ENCODE measurements around the gene MRPL18.

The MRPL18 gene

GRCh38 chr6:159826004-159826403 is 35.7 kb downstream of the MRPL18 start:
- DNase-seq (ENCODE audit: low read depth): no peak
- no peak overlapping the region for H3K4me3 ChIP-seq (ENCODE audit: control insufficient read depth, low read depth, low read length)
- TF ChIP-seq, protein P1, sequence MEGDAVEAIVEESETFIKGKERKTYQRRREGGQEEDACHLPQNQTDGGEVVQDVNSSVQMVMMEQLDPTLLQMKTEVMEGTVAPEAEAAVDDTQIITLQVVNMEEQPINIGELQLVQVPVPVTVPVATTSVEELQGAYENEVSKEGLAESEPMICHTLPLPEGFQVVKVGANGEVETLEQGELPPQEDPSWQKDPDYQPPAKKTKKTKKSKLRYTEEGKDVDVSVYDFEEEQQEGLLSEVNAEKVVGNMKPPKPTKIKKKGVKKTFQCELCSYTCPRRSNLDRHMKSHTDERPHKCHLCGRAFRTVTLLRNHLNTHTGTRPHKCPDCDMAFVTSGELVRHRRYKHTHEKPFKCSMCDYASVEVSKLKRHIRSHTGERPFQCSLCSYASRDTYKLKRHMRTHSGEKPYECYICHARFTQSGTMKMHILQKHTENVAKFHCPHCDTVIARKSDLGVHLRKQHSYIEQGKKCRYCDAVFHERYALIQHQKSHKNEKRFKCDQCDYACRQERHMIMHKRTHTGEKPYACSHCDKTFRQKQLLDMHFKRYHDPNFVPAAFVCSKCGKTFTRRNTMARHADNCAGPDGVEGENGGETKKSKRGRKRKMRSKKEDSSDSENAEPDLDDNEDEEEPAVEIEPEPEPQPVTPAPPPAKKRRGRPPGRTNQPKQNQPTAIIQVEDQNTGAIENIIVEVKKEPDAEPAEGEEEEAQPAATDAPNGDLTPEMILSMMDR (conservative IDR thresholded peaks at IDR 0.05; ENCODE audit: control insufficient read depth, insufficient read depth, low read depth, low read length): no peak

DNA sequence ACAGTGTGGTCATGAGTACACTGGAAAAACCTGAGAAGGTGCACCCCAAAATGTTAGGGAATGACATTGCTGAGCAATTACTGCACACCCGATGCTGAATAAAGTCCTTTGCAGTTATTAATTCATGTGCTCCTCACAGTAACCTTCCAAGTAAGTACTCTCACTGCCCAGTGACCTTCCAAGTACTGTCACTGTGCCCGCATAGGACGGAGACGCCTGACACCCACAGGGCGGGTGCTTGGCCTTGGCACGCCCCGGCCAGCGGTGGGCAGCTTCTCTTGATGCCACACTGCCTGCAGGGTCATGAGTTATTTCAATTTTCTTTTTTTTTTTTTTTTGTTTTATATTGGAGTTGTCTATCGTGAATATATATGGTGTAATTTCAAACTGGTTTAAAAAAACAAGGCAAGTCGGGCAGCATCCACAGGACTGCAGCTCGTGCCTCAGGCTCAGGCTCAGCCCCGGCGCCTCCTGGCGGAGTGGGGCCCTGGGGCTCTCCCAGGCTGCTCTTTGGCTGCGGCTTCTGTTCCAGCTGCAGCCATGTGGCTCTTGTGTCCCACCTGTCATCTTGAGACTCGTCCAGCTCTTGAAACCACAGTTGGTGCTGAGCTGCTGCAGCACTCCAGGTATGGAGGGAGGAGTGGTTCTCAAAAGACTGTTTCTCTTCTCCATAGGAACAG is 36.8 kb downstream of the MRPL18 start:
- TF ChIP-seq, protein P1 (conservative IDR thresholded peaks at IDR 0.05; ENCODE audit: control insufficient read depth, insufficient read depth, low read depth, low read length): no peak
- no peak for DNase-seq (ENCODE audit: low read depth)
- H3K4me3 ChIP-seq (ENCODE audit: control insufficient read depth, low read depth, low read length): no peak overlapping the region

GRCh38 chr6:159828074-159828473 is 37.8 kb downstream of the MRPL18 start:
- DNase-seq (ENCODE audit: low read depth): peak; percentile 22
- no peak overlapping the region for H3K4me3 ChIP-seq (ENCODE audit: control insufficient read depth, low read depth, low read length)
- TF ChIP-seq, protein P1 (conservative IDR thresholded peaks at IDR 0.05; ENCODE audit: control insufficient read depth, insufficient read depth, low read depth, low read length): no peak

DNA sequence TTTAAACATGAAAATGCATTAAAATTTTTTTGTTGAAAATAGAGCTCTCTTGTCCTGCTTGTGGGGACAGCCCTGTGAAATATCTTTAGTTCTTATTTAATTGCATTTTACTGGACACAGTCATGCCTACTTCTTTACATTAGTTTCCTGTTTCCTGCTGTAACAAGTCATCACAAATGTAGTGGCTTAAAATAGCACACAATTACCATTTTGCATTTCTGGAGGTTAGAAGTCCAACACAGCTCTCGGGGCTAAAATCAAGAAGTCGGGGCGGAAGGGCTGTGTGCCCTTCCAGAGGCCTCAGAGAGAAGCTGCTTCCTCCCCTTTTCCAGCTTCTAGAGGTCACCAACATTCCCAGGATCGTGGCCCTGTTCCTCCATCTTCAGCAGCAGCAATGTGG is 39.3 kb downstream of the MRPL18 start:
- no peak overlapping the region for H3K4me3 ChIP-seq (ENCODE audit: control insufficient read depth, low read depth, low read length)
- DNase-seq (ENCODE audit: low read depth): no peak
- TF ChIP-seq, protein P1 (conservative IDR thresholded peaks at IDR 0.05; ENCODE audit: control insufficient read depth, insufficient read depth, low read depth, low read length): no peak

DNA sequence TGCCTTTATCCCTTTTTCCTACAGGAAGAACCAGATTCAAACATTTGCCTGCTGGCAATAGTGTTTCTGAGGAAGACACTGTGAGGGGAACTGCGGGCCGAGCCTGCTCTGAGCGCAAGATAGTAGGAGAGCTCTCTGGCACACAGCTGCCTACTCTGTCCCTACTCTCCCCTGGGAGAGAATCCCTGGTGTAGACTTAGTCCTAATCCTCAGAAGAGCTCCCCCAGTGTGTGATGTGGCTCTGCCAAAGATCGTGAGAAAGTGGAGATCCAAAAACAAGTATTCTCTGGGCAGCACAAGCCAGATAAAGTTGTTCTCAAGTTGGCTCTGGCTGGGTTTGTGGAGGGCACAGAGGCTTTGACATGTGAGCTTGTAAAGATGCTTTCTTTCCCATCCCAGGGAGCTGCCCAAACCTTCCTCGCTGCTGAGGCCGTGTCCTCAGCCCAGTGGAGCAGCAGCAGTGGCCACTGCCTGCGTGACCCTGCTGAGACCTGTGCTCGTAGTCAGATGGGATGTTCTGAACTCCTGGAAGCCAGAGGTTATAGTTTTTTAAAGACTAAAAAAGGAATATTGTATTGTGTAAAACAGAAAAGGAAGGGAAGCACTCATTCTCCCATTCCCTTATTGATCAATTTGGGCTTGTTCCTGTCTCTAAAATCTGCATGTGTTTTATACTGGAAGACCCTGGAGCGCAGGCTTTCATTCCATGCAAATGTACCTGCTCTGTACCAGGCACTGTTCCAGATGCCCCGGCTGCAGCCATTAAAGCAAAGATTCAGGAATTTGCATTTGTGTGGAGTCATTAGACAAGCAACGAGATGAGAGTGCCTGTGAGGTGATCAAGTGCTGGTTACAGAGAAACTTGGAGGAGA is 40.5 kb downstream of the MRPL18 start:
- no peak for DNase-seq (ENCODE audit: low read depth)
- H3K4me3 ChIP-seq (ENCODE audit: control insufficient read depth, low read depth, low read length): no peak overlapping the region
- TF ChIP-seq, protein P1 (conservative IDR thresholded peaks at IDR 0.05; ENCODE audit: control insufficient read depth, insufficient read depth, low read depth, low read length): no peak

DNA sequence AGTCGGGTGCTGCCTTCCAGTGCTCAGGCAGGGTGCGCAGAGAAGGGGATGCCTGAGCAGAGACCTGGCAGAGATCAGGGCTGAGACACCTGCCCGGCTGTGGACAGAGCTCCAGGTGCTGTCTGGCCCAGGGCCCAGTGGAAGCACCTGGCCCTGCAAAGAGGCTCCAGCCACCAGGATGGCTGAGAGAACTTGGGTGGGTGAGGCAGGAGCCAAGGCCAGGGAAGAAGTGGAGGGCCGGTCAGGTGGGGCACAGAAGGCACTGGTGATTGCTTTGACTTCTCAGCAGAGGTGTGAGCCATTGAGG is 41.1 kb downstream of the MRPL18 start:
- DNase-seq (ENCODE audit: low read depth): no peak
- no peak overlapping the region for H3K4me3 ChIP-seq (ENCODE audit: control insufficient read depth, low read depth, low read length)
- TF ChIP-seq, protein P1 (conservative IDR thresholded peaks at IDR 0.05; ENCODE audit: control insufficient read depth, insufficient read depth, low read depth, low read length): no peak

Data from fibroblast of mammary gland (primary cell).